HG02938 (cell line): ENCODE results near the gene NUDT3.

Source experiments
- ATAC-seq: cut with Tn5 transposase; IDR thresholded peaks from one replicate; pipeline ENCODE4 v1.9.1; 2021; ENCODE audit warnings: mild to moderate bottlenecking, moderate library complexity; ENCODE audit not compliant: unreplicated experiment

NUDT3 gene

DNA sequence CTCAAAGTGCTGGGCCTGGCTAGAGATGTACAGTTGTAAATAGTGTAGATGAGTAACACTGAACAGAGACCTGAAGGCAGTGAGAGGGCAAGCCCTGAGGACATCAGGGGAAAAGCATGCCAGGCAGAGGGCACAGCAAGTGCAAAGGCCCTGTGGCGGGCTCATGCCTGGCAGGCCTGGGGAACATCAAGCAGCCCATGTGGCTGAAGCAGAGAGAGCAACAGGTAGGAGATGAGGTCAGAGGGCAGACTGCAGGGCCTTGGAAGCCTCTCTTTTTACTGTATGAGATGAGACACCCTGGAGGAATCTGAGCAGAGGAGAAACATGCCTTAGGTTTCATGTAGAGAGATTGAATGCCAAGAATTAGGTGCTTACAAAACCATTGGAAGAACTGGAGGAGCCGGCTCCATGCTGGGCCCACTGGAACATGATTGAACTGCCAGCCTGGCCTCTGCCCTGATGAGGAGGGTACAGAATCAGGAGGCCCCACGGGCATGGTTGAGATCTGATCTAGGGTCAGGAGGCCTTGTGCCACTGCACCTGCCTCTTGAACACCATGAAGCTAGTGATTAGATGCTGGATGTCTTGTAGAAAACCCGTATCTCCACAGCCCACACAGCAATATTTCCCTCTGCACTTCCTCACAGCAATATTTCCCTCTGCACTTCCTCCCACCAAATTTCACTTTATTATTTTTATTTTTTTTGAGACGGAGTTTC lies 161.7 kb downstream of the NUDT3 start:
- ATAC-seq: no peak

DNA sequence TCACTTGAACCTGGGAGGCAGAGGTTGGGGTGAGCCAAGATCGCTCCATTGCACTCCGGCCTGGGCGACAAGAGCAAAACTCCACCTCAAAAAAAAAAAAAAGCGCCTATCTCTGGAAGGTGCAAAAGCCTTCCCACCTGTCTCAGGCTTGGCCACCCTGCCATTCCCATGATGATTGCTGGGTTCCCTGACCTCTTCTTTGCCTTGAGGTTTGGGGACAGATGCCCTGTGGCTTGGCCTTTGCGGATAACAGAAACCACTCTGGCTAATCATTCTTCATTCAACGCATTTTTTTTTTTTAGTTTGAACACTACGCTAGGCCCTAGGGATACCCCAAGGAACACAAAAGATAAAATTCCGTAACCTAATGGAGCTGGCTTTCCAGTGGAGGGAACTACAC lies 162.6 kb downstream of the NUDT3 start:
- no peak for ATAC-seq
